C4-2B (cell line): ENCODE results near the gene CSH2.
"Not testable (repeated sequence)": the region's sequence is repeated elsewhere in the genome, so short reads cannot be mapped to it uniquely, and the experiment has no call there.

Source experiments
- CTCF ChIP-seq: fragments of 450-650 bp; conservative IDR thresholded peaks from 2 replicates; pipeline ENCODE4 v1.5.1; 2017; ENCODE audit warnings: mild to moderate bottlenecking
- ZFX ChIP-seq: fragments of 450-650 bp; IDR thresholded peaks from 2 replicates; pipeline ENCODE4 v1.6.1; 2017

GRCh38 chr17:63878413-63878812 lies 4.9 kb upstream of the CSH2 start:
- TF ChIP-seq CTCF, ZFX: not testable (repeated sequence)
